HG03558 (cell line): ENCODE data around the gene SBF2.

ENCODE experiments used
- ATAC-seq: cut with Tn5 transposase; IDR thresholded peaks from one replicate; pipeline ENCODE4 v1.9.1; 2021; ENCODE audit warnings: moderate number of reproducible peaks; ENCODE audit not compliant: unreplicated experiment; ENCODE audit errors: extremely low read depth

The SBF2 gene

DNA sequence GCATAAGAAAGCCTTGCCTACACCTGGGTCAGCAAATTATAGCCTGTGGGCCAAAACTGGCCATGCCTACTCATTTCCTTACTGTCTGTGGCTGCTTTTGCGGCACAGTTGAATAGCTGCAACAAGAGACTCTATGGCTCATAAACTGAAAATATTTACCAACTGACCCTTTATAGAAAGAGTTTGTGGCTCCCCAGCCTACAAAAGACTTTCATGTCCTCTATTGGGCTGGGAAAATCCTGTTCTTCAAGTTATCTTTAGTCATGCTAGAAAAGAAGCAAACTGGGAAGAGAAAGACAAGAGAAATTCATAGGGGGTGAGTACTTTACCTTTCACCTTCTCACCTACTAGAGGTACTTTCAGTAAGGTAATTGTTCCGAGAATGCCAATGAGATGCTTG lies 455.1 kb downstream of the SBF2 start:
- ATAC-seq = no peak

DNA sequence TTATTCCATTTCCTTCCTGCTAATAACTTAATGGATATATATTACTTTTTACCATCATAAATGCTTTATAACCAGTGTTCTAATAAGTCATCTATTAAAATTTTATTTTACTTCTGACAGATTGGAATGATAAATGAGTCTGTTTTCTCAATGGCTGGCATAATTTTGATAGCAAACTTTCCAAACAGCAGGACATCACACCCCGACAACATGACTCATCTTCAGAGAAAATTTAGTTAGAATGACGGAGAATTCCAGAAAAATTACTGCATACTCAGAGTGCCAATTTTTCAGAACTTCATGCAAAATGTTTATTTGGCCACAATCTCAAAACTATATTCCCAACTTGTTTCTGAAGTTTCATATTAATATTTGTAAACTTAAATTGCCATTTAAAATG lies 455.8 kb downstream of the SBF2 start:
- no peak for ATAC-seq

DNA sequence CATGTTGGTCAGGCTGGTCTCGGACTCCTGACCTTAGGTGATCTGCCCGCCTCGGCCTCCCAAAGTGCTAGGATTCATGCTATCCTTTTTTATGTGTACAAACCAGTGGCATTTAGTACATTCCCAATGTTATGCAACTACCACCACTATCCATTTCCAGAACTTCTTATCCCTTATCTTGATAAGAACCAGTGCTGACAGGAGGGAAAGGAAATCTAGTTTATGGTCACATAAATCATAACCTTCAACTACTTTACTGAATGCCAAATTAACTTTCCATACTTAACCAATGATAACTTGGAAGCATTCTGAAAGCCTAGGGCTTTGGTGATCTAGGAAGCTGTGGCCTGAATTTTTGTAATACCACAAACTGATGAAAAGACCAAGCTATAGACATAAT lies 459.7 kb downstream of the SBF2 start:
- no peak for ATAC-seq

DNA sequence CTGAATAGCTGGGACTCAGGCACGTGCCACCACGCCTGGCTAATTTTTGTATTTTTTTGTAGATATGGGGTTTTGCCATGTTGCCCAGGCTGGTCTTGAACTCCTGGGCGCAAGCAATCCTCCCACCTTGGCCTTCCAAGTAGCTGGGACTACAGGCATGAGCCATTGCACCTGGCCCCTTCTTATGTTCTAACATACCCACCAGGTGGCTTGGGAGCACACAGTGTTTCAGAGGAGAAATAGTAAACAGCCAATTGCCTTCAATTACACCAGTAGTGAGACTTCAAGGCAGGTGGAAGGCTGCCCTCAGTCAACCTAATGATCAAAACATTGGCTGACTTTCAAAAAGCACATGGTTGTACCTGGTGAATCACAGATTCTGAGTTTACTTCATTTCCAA lies 462.9 kb downstream of the SBF2 start:
- ATAC-seq = no peak

DNA sequence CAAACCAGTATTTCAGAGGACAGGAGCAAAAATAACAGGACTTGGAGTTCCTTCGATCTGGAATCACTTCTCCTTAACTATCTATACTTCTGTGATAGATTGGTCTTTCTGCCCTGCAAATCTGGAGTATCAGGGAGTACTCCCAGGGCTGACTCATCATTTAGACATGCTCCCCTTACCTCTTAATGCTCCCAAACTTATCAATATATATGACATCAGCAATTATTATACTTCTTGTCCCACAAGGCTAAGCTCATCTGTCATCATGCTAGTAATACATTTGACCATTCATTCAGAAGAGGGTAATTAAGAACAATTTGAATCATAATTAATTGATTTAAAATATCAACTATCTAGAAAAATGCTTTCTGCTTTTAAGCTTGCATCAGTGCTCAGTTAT lies 466.3 kb downstream of the SBF2 start:
- no peak for ATAC-seq

DNA sequence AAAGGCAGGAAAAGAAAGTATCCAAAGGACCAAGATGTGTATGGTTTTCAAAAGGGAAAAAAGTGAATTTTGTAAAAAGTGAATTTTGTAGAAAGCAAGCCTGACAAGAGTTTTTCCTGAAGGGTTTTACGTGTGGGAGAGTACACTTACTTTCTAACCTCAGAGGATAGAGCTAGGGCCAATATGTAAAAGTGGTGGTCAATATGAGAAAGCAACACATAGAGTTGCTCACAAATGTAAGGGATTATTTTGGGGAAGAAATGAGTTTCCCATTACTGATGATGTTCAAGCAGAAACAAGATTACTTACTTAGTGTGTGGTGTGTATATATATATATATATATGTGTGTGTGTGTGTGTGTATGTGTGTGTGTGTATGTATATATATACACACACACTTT lies 467.6 kb downstream of the SBF2 start:
- no peak for ATAC-seq

DNA sequence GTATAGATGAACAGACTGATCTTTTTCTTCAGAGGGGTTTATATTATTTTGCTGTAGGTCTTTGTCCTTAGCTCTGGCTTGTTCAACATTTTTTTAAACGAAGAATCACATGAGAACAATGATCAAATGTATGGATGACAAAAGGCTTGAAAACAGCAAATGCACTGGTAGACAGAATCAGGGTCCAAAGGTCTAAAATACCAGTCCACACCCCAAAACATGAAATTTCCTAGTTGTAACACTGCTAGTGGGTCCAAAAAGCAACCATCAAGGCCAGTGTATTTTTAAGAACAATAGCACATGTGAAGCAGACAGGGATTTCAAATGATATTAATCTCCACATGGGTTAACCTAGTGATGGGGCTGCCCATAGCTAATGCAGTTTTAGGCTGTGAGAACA lies 468.1 kb downstream of the SBF2 start:
- no peak for ATAC-seq

DNA sequence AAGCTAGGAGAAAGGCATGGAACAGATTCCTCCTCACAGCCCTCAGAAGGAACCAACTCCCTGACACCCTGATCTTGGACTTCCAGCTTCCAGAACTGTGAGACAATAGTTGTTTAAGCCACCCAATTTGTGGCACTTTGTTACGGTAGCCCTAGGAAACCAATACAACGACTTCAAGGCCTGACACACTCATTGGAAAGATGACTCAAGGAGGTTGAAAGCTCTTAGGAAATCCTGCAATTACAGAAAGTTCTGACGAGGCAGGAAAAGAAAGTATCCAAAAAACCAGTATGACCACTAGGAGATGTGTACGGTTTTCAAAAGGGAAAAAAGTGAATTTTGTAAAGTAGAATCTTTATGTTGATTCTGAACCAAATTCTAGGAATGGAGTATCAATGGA lies 468.7 kb downstream of the SBF2 start:
- ATAC-seq = no peak

DNA sequence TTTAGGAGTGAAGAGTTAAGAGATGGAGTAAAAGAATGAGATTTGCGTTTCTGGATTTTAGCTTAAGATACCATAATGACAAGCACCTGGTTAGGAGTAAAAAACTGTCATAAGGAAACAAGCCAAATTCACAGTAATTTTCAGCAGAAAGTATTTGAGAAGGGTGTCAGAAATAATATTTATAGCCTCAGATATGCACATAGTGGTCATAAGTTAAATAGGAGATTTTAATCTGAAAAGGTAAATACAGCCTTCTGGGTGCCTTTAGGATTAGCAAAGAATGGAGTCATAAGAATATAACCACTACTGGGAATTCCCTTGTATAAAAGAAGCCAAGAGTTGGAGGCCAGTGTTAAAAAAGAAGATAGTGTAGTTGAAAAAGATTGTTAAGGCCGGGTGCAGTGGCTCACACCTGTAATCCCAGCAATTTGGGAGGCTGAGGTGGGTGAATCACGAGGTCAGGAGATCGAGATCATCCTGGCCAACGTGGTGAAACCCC lies 470.1 kb downstream of the SBF2 start:
- ATAC-seq = no peak

DNA sequence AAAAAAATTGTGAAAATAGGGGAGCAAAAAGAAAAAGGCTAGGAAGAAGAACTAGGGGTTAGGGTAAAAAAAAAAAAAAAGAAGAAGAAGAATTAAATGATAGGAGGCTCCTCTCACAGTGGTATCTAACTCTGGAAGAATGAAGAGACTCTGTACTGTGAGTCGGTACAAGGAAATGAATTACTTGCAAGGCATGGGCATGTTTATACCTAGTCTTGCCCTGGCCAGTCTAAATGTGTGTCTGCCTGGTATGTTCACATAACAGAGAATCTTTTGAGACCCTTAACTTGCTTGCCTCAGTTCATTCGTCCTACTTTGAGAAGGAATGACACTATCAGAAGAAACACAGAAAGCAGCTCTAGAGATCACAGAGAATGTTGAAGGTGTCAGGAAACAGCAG lies 470.6 kb downstream of the SBF2 start:
- no peak for ATAC-seq

DNA sequence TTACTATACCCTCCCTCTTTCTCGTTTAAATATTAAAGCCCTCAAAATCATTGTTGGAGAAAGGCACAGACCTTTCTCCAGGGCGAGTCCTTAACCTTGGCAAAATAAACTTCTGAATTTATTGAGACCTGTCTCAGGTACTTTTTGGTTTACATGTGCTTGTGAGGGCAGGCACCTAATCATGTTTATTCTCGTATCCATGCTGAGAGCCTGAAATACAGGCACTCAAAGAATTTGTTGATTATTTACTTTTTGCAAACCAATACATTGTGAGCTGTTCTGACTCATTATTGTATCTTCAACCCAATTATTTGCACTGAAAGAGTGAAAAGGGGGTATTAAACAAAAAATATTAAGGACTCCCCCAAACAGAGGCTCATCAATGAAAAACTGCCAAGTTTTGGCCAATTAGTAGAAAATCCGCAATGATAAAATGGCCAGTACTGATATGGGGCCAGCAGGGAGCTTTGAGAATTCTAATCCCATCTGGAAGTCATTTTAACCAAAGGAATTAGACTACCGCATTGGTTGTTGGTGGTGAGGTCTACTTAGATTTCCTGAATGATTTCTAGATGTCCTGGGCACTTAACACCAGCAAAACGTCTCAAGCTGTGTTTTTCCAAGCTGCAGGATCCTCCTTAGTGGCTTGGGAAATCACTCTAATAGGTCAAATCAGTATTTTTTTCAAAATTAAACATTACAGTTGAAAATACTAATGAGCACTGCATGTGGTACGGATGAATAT lies 472.8 kb downstream of the SBF2 start:
- ATAC-seq = no peak

DNA sequence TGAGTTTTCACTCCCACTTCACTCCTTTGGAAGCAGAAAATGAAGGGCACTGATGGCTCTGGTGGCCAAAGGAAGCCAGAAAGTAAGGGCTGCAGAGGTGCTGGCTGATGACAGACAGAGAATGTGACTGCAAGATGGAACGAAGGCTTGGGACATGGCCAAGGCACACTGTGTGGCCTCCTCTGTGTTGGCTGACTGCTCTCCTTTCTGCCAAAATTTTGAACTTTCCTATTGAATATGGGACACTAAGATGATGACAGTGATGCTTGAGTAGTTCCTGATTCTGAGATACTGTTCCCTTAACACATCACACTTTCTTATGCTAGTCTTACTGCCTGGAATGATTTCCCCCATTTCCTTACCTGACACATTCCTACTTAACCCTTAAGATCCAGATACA lies 473.8 kb downstream of the SBF2 start:
- no peak for ATAC-seq

DNA sequence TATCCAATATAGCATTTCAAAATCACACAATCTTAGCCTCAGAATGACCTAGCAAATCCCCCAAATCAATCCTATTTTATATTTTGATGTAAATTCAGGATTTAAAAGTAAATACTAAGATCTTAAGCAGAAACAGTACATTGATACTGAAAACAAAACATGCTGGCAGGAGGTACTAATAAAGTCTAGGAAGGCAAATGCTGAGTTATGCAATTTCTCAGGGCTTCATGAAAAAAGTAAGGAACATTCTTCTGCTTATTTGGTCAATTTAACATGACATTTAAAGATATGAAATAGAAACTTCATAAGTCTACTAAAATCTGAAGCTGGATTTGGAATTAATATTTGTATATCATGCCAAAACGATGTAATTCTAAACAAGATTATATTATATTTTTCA lies 476.8 kb downstream of the SBF2 start:
- no peak for ATAC-seq

DNA sequence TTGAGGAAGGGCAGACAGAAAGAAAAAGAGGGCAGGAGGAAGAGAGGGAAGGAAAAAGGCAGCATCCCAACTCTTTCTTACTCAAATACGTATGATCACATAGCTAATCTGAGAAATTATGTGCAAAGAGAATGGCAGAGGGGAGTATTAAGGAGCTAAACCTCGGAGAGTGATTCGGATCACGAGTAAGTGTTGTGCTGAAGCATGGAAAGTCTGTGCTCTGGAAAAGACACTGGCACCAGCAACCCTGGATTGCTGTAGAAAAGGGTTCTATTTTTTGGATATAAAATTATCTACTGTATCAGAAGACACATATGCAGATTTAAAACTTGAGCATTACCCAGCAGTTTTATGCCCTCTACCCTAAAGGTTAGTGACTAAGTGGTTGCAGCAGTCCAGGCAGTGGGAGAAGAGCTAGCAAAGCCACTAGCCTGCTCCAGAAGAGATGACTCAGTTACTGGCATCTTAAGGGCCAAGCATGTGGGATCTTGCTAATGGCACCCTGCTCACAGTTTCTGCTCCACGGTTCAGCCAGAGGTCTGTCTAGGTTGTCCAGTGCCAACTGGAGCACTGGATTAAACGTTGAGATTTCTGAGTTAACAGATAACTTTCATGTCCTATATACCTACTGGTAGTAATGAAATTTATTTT lies 478.4 kb downstream of the SBF2 start:
- no peak for ATAC-seq

DNA sequence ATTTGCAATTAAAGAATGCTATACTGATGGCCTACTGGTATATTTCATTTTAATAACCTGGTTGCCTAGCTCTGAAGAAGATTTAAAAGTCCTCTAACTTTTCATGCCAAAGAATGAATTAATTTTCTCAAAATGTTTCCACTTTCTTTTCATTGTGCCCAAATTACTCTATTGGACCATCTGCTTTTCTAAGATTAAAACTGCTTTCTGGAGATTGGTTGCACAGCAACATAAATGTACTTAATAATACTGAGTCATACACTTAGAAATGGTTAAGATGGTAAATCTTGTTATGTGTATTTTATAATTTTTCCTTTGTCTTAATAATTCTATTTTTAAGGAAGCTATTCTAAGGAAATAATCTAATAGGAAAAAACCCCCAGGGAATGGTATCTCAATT lies 479.9 kb downstream of the SBF2 start:
- ATAC-seq = no peak

DNA sequence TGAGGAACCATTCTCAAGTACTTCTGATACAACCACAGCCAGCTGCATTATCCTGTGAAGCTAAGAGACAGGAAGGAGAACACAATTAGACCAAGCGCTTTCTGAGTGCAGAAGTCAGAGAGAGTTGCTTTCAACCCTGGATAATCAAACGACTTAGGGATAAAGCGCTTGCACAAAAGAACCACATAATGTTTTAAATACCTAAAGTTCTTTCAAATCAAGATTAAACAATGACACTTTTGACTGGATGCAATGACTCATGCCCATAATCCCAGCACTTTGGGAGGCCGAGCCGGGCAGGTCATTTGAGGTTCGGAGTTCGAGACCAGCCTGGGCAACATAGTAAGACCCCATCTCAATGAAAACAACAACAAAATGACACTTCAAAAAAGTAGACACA lies 485.1 kb downstream of the SBF2 start:
- no peak for ATAC-seq

DNA sequence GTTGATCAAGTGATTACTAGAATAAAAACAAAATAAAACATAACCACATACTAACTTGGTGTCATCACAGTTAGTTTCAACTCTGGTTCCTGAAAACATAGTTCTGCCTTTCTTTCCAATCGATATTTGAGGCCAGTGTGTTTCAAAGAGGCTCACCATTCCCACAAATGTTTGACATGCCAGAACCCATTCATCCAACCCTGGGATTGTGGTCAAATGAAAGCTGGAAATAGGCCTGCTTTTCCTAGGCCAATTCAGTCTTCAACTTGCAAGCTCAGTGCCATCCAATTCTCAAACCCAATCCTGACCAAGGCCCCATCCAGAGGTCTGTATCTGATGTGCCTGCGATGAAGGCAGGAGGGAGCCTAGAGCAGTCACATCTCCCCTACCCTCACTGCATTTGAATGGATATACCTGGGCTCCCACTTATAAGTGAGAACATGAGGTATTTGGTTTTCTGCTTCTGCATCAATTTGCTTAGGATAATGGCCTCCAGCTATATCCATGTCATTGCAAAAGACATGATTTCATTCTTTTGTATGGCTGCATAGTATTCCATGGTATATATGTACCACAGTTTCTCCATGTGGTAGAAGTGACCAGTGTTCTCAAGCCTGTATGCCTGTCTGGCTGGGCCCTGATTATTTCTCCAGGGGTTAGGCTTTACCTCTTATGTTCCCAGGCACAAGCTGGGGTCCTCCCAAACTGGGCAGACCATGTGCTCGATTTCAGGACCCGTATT lies 486.9 kb downstream of the SBF2 start:
- ATAC-seq = no peak

DNA sequence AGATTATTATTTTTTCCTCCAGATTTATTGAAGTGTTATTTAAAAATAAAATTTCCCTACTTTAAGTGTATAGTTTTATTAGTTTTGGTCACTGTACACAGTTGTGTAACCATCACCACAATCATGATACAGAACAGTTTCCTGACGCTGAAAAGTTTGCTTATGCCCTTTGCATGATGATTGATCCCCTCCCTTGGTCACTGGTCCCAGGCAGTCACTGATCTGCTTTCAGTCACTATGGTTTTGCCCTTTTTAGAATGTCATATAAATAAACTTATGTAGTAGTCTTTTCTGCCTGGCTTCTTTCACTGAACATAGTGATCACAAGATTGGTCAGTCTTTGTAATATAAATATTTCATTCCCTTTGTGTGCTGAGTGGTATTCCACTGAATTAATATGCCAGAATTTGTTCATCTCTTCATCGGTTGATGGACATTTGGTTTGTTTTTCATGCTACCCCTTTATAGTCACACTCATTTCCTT lies 489.6 kb downstream of the SBF2 start:
- no peak for ATAC-seq

DNA sequence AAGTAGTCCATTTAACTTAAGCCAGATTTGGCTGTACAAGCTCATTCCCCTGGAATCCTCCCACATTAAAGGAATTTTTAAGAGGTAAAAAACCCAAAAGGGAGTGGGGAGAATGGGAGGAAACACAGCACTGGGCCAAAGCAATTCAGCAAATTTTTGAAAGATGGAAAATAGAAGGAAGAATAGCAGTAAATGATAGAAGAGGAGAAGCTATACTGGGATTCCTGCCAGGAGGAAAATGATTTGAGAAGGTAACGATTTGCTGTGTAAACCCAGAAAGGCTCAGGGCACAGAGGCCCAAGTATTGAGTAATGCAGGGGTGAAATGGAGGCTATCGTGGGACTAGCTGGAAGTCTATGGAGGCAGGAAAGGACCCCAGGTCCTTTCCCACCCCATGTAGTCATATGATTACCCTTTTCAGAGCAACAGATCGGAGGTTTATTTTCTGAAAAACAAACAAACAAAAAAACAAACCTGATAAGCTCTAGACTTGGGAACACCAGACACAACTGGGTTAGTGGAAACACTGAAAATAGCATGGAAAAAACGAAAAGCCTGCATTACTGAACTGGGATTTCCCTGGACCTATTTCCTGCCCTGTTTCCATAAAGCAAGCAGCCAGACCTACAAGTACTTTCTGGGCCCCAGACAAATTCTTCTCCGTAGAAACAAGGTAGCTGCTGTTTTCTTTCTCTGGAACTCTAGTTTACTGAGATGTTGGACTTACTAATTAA lies 490.2 kb downstream of the SBF2 start:
- no peak for ATAC-seq

DNA sequence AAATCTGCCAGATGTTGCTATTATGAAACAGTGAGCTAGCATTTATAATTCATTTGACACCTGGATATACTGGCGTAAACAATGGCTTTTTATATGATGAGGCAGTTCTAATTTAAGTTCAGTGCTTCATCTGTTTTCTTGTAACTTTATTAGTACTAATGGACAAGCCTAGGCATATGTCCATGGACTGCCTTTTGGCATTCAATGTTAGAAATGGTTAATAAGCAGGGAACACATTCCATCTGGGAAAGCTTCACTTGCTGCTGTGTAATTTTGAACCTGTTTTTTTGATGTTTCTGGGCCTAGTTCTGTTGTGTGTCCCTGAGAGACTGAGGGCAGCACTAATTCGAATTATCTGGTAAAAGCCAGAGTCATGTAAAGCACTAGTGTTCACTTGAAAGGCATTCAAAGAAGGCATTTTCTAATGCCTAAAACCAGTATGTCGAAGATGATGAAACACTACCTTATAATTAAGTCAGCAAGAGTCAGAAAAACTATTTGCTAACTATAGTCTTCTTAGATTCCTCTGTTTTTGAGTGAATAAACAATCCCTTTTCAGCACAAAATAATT lies 491.6 kb downstream of the SBF2 start:
- no peak for ATAC-seq
